B cell (primary cell): Measurements from ENCODE around the gene FAM234A. TPM values are rescaled to one million over a fixed set of nuclear protein-coding genes. Genes with fewer than 3 reads are reported as not detected.

ENCODE experiments used
- ATAC-seq: fragments of 200-7000 bp; cut with Tn5 transposase; one replicate; pipeline ENCODE4 v1.10.0; 2021; ENCODE audit warnings: low read depth, mild to moderate bottlenecking, moderate number of reproducible peaks, moderate library complexity
- CTCF ChIA-PET: fragments of 350-600 bp; sonication (Branson Sonifier 250); formaldehyde crosslinking; loops from one replicate; lab custom pipeline; 2021; ENCODE audit warnings: antibody characterized with exemption, inconsistent platforms; lab: Charles Lee
- POLR2A ChIA-PET: fragments of 350-600 bp; sonication (Branson Sonifier 250); formaldehyde crosslinking; loops from one replicate; lab custom pipeline; 2021; ENCODE audit warnings: antibody characterized with exemption; lab: Charles Lee
- DNase-seq: peaks from one replicate; pipeline ENCODE4 v3.0.0; 2013
- H2AFZ ChIP-seq: 2 replicates; pipeline ENCODE4 v1.6.1; 2012; ENCODE audit warnings: mild to moderate bottlenecking, low read depth, low read length; ENCODE audit not compliant: insufficient read depth, poor library complexity, severe bottlenecking
- H3K27ac ChIP-seq, 2 donors: 1 replicate in 1 of 2; 2 replicates in 1 of 2; pipeline ENCODE4 v1.5.1; 2012 to 2013; ENCODE audit warnings: low read length in 2 of 2, mild to moderate bottlenecking in 2 of 2, moderate library complexity in 1 of 2
- H3K27me3 ChIP-seq, 4 experiments: fragments of 200-600 bp in 1 of 4; sonication (generic) in 1 of 4; replicated peaks in 1 of 4; 1 replicate in 2 of 4; 2 replicates in 2 of 4; pipeline versions ENCODE4 v1.6.1 to v1.7.0; 2013 to 2016; ENCODE audit warnings: low read length in 3 of 4, mild to moderate bottlenecking in 2 of 4, mixed read lengths in 1 of 4, moderate library complexity in 1 of 4; ENCODE audit not compliant: insufficient read depth in 4 of 4, control insufficient read depth in 3 of 4; ENCODE audit errors: control extremely low read depth in 1 of 4
- H3K36me3 ChIP-seq, 2 experiments: replicated peaks in 1 of 2; 1 replicate in 1 of 2; 2 replicates in 1 of 2; pipeline versions ENCODE4 v1.6.1 to v1.7.1; 2013; ENCODE audit warnings: low read length in 1 of 2; ENCODE audit not compliant: insufficient read depth in 2 of 2, control insufficient read depth in 1 of 2; ENCODE audit errors: control extremely low read depth in 1 of 2, extremely low read depth in 1 of 2
- H3K4me1 ChIP-seq, 2 donors: fragments of 200-600 bp in 1 of 2; sonication (generic) in 1 of 2; 1 replicate in 1 of 2; 2 replicates in 1 of 2; pipeline versions ENCODE4 v1.5.1 to v1.6.1; 2013 to 2017; ENCODE audit warnings: low read length in 2 of 2; ENCODE audit not compliant: control insufficient read depth in 2 of 2, insufficient read depth in 2 of 2
- H3K4me2 ChIP-seq: replicated peaks from 2 replicates; pipeline ENCODE3; 2012; ENCODE audit warnings: mild to moderate bottlenecking, low read depth, low read length; ENCODE audit not compliant: poor library complexity, severe bottlenecking
- H3K4me3 ChIP-seq, 5 experiments: fragments of 200-600 bp in 1 of 5; sonication (generic) in 1 of 5; 1 replicate in 3 of 5; 2 replicates in 2 of 5; pipeline versions ENCODE4 v1.5.1 to v1.7.0; 2011 to 2016; ENCODE audit warnings: low read length in 4 of 5, mild to moderate bottlenecking in 4 of 5, low read depth in 2 of 5, control low read depth in 1 of 5, moderate library complexity in 1 of 5; ENCODE audit not compliant: insufficient read depth in 1 of 5; ENCODE audit errors: control extremely low read depth in 1 of 5, extremely low read depth in 1 of 5
- H3K79me2 ChIP-seq: fragments of 200-600 bp; sonication (generic); one replicate; pipeline ENCODE4 v1.6.0; 2016; ENCODE audit warnings: low read length; ENCODE audit not compliant: control insufficient read depth, insufficient read depth
- H3K9ac ChIP-seq: fragments of 200-600 bp; sonication (generic); 2 replicates; pipeline ENCODE4 v1.6.1; 2017; ENCODE audit warnings: mild to moderate bottlenecking, low read length, moderate library complexity
- H3K9me3 ChIP-seq, 3 donors: one replicate each; pipeline versions ENCODE4 v1.6.1 to v1.7.1; 2013; ENCODE audit warnings: low read length in 2 of 3; ENCODE audit not compliant: control insufficient read depth in 2 of 3, insufficient read depth in 1 of 3; ENCODE audit errors: control extremely low read depth in 1 of 3
- H4K20me1 ChIP-seq: 2 replicates; pipeline ENCODE4 v1.6.0; 2012; ENCODE audit warnings: mild to moderate bottlenecking, low read length; ENCODE audit not compliant: insufficient read depth, control insufficient read depth, poor library complexity, severe bottlenecking
- H3K27ac Mint-ChIP-seq: one replicate; pipeline ENCODE4 v1.8.0; 2021; ENCODE audit warnings: mixed read lengths
- H3K27me3 Mint-ChIP-seq: one replicate; pipeline ENCODE4 v1.8.0; 2021; ENCODE audit warnings: mixed read lengths
- H3K4me1 Mint-ChIP-seq: one replicate; pipeline ENCODE4 v1.8.0; 2021; ENCODE audit warnings: mixed read lengths
- H3K4me3 Mint-ChIP-seq: one replicate; pipeline ENCODE4 v1.8.0; 2021; ENCODE audit warnings: mixed read lengths
- H3K9me3 Mint-ChIP-seq: one replicate; pipeline ENCODE4 v1.8.0; 2022; ENCODE audit warnings: mixed read lengths; ENCODE audit not compliant: insufficient read depth
- EZH2 ChIP-seq: IDR thresholded peaks from 2 replicates; pipeline ENCODE4 v1.6.1; 2012; ENCODE audit warnings: borderline replicate concordance, low read depth, mild to moderate bottlenecking, moderate library complexity, low read length; ENCODE audit not compliant: insufficient read depth, poor library complexity, severe bottlenecking
- WGBS: methylation state at CpG from one replicate; pipeline ENCODE4 v1.1.5; 2013; ENCODE audit warnings: missing lambda C conversion rate; ENCODE audit not compliant: insufficient coverage; 5-methylcytosine and 5-hydroxymethylcytosine counted together
- intact Hi-C: fragments of 100-400 bp; cut with micrococcal nuclease; formaldehyde crosslinking; loops from one replicate; pipeline ENCODE4 v1.10.0; 2022
- polyA plus RNA-seq: library from polyadenylated mRNA; depleted of rRNA; stranded (reverse); fragments of >200 nt; gene quantifications from 2 replicates; pipeline ENCODE4 v1.2.3, GENCODE V29; 2012
- total RNA-seq, 2 donors: library from RNA; stranded (reverse); fragments of 120-200 nt in 1 of 2; gene quantifications; 1 replicate in 1 of 2; 2 replicates in 1 of 2; pipeline versions ENCODE4 v1.2.3 to v1.2.4, GENCODE V29; 2013 to 2022
- TF ChIP-seq, protein P1 (sequence below): fragments of 200-600 bp; IDR thresholded peaks from one replicate; pipeline ENCODE4 v1.8.0; 2022; ENCODE audit warnings: antibody characterized with exemption, mild to moderate bottlenecking

The FAM234A gene
- total and polyA plus RNA-seq, 2 donors (not counting 1 experiment from before 2014, with no cell fraction given), result 35.1 to 42.9 TPM

DNA sequence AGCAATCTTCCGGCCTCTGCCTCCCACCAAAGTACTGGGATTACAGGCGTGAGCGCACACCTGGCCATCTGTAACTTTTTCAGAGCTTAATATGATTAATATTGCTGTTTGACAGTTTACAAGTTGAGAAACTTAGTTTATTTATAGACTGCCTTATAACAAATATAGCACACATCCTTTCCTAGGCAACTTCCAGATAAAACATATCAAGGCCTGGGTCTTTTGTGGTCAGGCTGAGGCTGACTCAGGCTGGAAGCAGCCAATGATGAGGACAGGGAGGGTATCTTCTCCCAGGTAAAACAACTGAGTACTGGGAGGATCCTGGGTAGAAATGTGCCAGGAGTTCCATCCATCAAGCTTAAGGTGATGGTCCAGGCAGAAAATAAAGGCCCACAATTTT is 21.6 kb upstream of the FAM234A start:
- H3K4me1 Mint-ChIP-seq, result no peaks in the 10 kb centered on the region

DNA sequence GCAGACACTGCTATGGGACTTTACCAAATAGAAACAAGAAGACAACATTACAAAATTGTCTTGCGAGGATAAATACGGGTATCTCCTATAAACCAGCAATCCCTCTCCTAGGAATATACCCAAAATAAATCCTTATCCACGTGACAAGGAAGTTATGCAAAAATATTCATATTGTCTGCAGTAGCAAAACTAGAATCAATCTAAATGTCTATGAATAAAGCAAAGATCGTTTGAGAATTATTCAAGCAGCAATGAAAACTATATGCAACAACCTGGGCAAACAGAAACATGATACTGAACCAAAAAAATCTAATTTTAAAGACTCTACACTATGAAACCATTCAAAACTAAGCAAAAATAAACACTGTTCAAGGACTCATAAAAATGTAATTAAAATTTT is 14.6 kb upstream of the FAM234A start:
- Histone ChIP-seq H2AFZ (no peak overlapping the region), H3K4me2 (no peak overlapping the region), H3K9ac (no peak overlapping the region), H3K79me2 (peaks cover 82% of the 10 kb centered on the region), H3K36me3 (peaks cover 7 to 59% of the 10 kb centered on the region in 2 experiments), H3K4me1 (no peaks in the 10 kb centered on the region), H3K4me3 (no peak overlapping the region), H3K9me3 (no peaks in the 10 kb centered on the region), H3K27me3 (no peaks in the 10 kb centered on the region), H3K27ac (no peak overlapping the region), H4K20me1 (peaks cover 69% of the 10 kb centered on the region)
- Mint-ChIP-seq H3K4me1 (no peaks in the 10 kb centered on the region), H3K9me3 (no peaks in the 10 kb centered on the region), H3K27ac (no peak overlapping the region), H3K4me3 (no peak overlapping the region), H3K27me3 (no peaks in the 10 kb centered on the region)
- intact Hi-C loops, result no loop called here
- ATAC-seq (no peak), DNase-seq (no peak)
- POLR2A ChIA-PET, result no interaction called here
- CTCF ChIA-PET, result interaction anchor here (1.1 to 1.7 kb wide), 2 partner anchors 8 to 113 kb away, joined by 3 to 4 read pairs; no protein-coding TSS in a partner anchor
- WGBS, result no CpG with 5 or more reads among the region's 4 CpGs
- no peak for TF ChIP-seq EZH2
- TF ChIP-seq, protein P1, sequence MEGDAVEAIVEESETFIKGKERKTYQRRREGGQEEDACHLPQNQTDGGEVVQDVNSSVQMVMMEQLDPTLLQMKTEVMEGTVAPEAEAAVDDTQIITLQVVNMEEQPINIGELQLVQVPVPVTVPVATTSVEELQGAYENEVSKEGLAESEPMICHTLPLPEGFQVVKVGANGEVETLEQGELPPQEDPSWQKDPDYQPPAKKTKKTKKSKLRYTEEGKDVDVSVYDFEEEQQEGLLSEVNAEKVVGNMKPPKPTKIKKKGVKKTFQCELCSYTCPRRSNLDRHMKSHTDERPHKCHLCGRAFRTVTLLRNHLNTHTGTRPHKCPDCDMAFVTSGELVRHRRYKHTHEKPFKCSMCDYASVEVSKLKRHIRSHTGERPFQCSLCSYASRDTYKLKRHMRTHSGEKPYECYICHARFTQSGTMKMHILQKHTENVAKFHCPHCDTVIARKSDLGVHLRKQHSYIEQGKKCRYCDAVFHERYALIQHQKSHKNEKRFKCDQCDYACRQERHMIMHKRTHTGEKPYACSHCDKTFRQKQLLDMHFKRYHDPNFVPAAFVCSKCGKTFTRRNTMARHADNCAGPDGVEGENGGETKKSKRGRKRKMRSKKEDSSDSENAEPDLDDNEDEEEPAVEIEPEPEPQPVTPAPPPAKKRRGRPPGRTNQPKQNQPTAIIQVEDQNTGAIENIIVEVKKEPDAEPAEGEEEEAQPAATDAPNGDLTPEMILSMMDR, result no peak

More for the DNA sequence above, 21.6 kb upstream of the FAM234A start:
- CTCF ChIA-PET, result no interaction called here
- no peak for TF ChIP-seq EZH2
- DNase-seq (no peak), ATAC-seq (no peak)
- Histone ChIP-seq H3K4me1 (no peaks in the 10 kb centered on the region), H3K27me3 (no peaks in the 10 kb centered on the region), H3K79me2 (peaks cover 85% of the 10 kb centered on the region), H3K4me2 (no peak overlapping the region), H3K36me3 (peaks cover 0 to 65% of the 10 kb centered on the region in 2 experiments), H3K9ac (no peak overlapping the region), H3K27ac (no peak overlapping the region), H4K20me1 (peaks cover 86% of the 10 kb centered on the region), H2AFZ (no peak overlapping the region), H3K4me3 (no peak overlapping the region), H3K9me3 (no peaks in the 10 kb centered on the region)
- Mint-ChIP-seq H3K27ac (no peak overlapping the region), H3K4me3 (no peak overlapping the region), H3K9me3 (no peaks in the 10 kb centered on the region), H3K27me3 (no peaks in the 10 kb centered on the region)
- WGBS, result 100% methylated on average over 1 of the region's 3 CpGs
- POLR2A ChIA-PET, result no interaction called here
- intact Hi-C loops, result no loop called here
